GM21447 (cell line): ENCODE measurements around the gene TTLL8.

ENCODE experiments used
- ATAC-seq: cut with Tn5 transposase; IDR thresholded peaks from one replicate; pipeline ENCODE4 v1.9.1; 2021; ENCODE audit not compliant: unreplicated experiment

Gene TTLL8

GRCh38 chr22:50083462-50084079 is 25.5 kb upstream of the TTLL8 start:
- no peak for ATAC-seq

- no peak for ATAC-seq
Measured at GRCh38 chr22:50082961-50083461, 24.9 kb upstream of the TTLL8 start.

DNA sequence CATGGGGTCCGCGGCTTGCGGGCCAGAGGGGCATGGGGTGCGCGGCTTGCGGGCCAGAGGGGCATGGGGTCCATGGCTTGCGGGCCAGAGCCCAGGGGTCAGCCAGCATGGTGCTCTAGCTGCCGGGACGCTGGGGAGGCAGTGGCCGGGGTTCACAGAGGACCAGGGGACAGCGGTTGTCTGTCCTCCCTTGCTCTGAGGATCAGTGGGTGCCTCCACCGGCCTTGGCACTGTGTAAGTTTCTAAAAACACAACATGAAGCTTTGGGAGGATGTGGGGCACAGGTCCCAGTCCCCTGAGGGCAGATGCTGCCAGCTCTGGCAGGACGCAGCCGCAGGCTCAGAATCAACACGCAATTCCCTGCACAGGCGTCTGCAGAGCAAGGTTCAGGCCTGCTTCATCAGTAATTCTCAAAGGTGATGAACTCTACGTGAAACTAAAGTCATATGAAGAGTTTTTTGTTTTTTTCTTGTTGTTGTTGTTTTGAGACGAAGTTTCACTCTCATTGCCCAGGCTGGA is 24.2 kb upstream of the TTLL8 start:
- ATAC-seq, result no peak

GRCh38 chr22:50081426-50082196 is 23.5 kb upstream of the TTLL8 start:
- no peak for ATAC-seq

DNA sequence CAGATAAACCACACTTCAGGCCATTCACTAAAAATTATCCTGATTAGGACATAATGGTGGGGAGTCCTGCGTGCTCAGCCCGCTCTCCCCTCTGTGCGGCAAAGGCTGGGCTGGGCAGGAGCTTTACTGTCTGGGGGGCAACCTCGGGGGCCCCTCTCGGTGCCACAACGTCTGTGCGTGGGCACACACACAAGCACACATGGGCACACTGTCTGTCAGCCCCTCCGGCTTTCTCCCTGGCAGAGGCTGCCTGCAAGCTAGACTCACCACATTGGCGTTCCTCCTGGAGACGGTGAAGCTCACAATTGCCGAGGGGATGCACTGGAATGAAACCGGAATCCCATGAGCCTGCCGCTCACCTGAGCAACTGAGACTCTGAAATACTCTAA is 22.0 kb upstream of the TTLL8 start:
- ATAC-seq, result no peak

GRCh38 chr22:50078761-50079160 is 20.7 kb upstream of the TTLL8 start:
- no peak for ATAC-seq

DNA sequence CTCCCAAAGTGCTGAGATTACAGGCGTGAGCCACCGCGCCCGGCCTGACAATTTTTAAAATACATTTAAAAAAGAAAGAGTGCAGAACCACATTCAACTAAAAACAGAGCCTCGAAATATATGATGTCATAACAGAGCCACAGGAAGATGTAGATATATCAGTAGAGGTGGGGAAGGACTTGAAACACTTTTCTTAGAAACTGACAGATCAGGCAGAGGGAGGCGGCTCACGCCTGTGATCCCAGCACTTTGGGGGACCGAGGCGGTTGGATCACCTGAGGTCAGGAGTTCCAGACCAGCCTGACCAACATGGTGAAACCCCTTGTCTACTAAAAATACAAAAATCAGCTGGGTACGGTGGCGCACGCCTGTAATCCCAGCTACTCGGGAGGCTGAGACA is 20.1 kb upstream of the TTLL8 start:
- ATAC-seq, result no peak

GRCh38 chr22:50076646-50077535 is 18.8 kb upstream of the TTLL8 start:
- ATAC-seq, result no peak

DNA sequence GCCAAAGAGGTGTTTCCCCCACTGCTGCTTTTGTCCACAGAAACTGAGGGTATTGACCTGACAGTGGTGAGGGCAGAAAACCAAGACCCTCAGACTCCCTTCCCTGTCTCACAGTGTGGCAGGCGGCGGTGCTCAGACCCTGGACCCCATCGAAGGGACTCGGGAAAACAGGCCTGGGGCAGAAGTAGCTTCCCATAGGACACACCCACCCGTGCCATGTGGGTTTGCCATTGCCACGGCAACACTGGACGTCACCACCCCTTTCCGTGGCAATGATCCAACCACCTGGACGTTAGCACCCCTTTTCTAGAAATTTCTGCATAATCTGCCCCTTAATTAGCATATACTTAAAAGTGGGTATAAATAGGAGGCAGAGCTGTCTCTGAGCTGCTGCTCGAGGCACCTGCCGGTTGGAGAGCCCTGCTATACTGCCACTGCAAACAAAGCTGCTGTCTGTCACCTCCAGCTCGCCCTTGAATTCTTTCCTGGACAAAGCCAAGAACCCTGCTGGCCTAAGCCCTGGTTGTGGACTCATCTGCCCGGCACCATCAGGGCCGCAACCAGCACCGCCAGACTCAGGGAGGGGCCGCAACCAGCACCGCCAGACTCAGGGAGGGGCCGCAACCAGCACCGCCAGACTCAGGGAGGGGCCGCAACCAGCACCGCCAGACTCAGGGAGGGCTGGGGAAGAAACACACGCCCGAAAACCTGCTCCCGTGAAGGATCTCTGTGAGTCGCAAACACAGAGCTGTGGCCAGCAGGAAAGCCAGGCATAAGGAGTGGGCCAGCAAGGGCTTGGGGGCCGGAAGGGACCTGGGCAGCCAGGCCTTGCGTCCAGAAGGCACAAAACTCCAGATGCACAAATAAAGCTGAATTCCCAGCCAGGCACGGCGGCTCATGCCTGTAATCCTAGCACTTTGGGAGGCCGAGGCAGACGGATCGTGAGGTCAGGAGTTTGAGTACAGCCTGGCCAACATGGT is 16.7 kb upstream of the TTLL8 start:
- no peak for ATAC-seq

DNA sequence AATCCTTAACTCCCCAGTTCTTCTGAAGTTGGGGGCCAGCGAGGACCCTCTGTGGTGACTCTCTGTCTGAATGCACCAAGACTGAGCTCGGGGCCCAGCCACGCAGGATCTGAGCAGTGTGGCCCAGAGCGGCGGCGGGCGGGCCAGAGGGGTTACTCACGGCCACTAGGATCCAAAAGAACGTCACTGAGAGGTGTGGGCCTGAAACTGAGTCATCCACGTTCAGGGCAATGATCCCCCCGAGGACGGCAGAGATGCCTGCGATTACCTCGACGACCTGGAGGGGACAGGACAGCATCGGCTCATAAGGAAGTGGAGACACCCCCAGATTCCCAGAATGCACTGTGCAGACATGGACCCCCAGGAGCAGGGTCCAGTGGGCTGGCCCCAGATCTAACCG is 16.0 kb upstream of the TTLL8 start:
- ATAC-seq, result no peak

- no peak for ATAC-seq
Measured at GRCh38 chr22:50072714-50073538, 14.8 kb upstream of the TTLL8 start.

- no peak for ATAC-seq
Measured at GRCh38 chr22:50072167-50072555, 14.1 kb upstream of the TTLL8 start.

DNA sequence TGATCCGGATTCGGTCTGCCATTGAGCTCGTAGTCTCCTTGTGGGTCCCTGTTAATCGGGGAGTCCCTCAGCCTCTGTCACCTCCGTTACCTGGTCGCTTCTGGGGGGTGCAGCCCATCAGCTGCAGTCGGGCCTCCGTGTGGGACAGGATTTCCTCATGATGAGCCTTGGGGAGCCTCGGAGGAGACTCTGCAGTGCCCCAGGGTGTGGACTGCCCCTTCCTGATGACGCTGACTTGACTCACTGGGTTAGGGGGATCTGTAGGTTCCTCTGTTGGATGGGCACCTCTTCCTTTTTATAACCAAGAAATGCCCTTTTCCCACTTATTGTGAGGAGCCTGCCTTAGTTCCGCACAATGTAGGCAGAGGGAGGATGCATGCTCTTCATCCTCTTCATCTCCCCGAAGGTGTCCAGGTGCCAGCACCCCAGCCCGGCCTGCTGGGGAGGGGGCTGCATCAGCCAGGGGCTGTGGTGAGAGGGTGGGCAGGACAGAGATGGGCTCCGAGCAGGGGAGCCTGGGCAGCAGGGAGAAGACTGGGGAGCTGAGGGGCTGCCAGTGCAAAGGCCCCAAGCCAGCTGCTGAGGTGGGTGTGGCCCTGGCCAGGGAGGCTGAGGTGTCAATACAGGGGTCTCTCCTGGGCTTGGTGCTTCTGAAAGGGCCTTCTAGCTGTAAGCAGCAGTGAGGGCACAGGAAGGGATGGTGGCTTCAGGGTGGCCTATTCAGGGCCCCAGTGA is 13.5 kb upstream of the TTLL8 start:
- ATAC-seq, result no peak

- ATAC-seq, result no peak
Measured at GRCh38 chr22:50070366-50070765, 12.3 kb upstream of the TTLL8 start.

- ATAC-seq, result no peak
Measured at GRCh38 chr22:50068096-50068495, 10.0 kb upstream of the TTLL8 start.

DNA sequence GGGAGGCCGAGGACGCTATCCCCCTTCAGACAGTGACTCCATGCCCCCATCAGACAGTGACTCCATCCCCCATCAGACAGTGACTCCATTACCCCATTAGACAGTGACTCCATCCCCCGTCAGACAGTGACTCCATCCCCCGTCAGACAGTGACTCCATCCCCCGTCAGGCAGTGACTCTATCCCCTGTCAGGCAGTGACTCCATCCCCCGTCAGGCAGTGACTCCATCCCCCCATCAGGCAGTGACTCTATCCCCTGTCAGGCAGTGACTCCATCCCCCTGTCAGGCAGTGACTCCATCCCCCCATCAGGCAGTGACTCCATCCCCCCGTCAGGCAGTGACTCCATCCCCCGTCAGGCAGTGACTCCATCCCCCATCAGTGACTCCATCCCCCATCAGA is 9.1 kb upstream of the TTLL8 start:
- ATAC-seq, result no peak

- no peak for ATAC-seq
Measured at GRCh38 chr22:50064453-50064852, 6.4 kb upstream of the TTLL8 start.

- ATAC-seq, result no peak
Measured at GRCh38 chr22:50063589-50064393, 5.7 kb upstream of the TTLL8 start.
